HFFc6 (cell line): Measurements from ENCODE around the gene ASTN2. TPM values are rescaled to one million over a fixed set of nuclear protein-coding genes. Genes with fewer than 3 reads are reported as not detected.

ENCODE experiments used
- DNase-seq: peaks from one replicate; pipeline ENCODE4 v3.0.0-alpha.2; 2018
- H3K27ac Mint-ChIP-seq: 2 replicates; pipeline ENCODE4 v1.8.0; 2020; ENCODE audit warnings: mild to moderate bottlenecking, mixed read lengths
- H3K27me3 Mint-ChIP-seq: 2 replicates; pipeline ENCODE4 v1.8.0; 2021; ENCODE audit warnings: mild to moderate bottlenecking, moderate library complexity, mixed read lengths; ENCODE audit not compliant: insufficient read depth
- H3K36me3 Mint-ChIP-seq: 2 replicates; pipeline ENCODE4 v1.8.0; 2021; ENCODE audit warnings: low read depth, mixed read lengths
- H3K4me1 Mint-ChIP-seq: 2 replicates; pipeline ENCODE4 v1.8.0; 2020; ENCODE audit warnings: low read depth, mixed read lengths
- H3K4me3 Mint-ChIP-seq: 2 replicates; pipeline ENCODE4 v1.8.0; 2020; ENCODE audit warnings: mild to moderate bottlenecking, moderate library complexity, mixed read lengths
- H3K9me3 Mint-ChIP-seq: 2 replicates; pipeline ENCODE4 v1.8.0; 2020; ENCODE audit warnings: mild to moderate bottlenecking, mixed read lengths
- total RNA-seq, 6 experiments: library from RNA; stranded (reverse); fragmentation: NEBNext Ultra II Directional; extraction: Animal tissue kit (Norgen Biotek cat#: 25700); gene quantifications; 2 replicates in 1 of 6; 3 replicates in 5 of 6; pipeline ENCODE4 v1.2.3, GENCODE V29; 2021
- TF ChIP-seq, protein P1 (sequence below): fragments of 200-600 bp; sonication (generic); IDR thresholded peaks from 2 replicates; pipeline ENCODE4 v1.5.0; 2021; ENCODE audit warnings: antibody characterized with exemption, mild to moderate bottlenecking

The ASTN2 gene
- total RNA-seq, 6 experiments from 2014 or later = 7.3 to 9.7 (median 8.3) TPM

GRCh38 chr9:117098331-117098730 lies 316.5 kb downstream of the ASTN2 start:
- Mint-ChIP-seq H3K4me1 (no peaks in the 10 kb centered on the region), H3K9me3 (peaks cover 42% of the 10 kb centered on the region), H3K27me3 (no peaks in the 10 kb centered on the region; the same call in 1 of the 2 replicates), H3K27ac (no peak overlapping the region), H3K4me3 (no peak overlapping the region), H3K36me3 (no peaks in the 10 kb centered on the region)
- no peak for DNase-seq
- TF ChIP-seq, protein P1, sequence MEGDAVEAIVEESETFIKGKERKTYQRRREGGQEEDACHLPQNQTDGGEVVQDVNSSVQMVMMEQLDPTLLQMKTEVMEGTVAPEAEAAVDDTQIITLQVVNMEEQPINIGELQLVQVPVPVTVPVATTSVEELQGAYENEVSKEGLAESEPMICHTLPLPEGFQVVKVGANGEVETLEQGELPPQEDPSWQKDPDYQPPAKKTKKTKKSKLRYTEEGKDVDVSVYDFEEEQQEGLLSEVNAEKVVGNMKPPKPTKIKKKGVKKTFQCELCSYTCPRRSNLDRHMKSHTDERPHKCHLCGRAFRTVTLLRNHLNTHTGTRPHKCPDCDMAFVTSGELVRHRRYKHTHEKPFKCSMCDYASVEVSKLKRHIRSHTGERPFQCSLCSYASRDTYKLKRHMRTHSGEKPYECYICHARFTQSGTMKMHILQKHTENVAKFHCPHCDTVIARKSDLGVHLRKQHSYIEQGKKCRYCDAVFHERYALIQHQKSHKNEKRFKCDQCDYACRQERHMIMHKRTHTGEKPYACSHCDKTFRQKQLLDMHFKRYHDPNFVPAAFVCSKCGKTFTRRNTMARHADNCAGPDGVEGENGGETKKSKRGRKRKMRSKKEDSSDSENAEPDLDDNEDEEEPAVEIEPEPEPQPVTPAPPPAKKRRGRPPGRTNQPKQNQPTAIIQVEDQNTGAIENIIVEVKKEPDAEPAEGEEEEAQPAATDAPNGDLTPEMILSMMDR = no peak

DNA sequence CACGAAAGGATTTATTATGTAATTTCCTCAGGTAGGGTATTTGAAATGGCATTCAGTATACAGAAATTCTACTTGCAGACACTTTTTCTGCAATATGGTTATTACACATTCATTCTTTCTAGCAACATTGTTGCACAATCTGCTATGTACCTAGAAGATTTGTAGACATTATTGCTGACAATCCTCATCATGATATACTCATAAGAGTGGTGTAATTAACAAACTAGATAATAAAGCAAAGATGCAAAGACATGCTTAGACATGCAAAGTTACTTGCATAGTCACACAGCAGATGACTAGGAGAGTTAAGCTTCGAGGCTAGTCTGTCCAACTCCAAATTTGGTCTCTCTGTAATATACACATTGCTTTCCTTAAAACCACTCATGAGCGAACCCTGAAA lies 317.1 kb downstream of the ASTN2 start:
- Mint-ChIP-seq H3K27ac (no peak overlapping the region), H3K27me3 (no peaks in the 10 kb centered on the region; the same call in 1 of the 2 replicates), H3K4me3 (no peak overlapping the region), H3K4me1 (no peaks in the 10 kb centered on the region), H3K36me3 (no peaks in the 10 kb centered on the region), H3K9me3 (peaks cover 46% of the 10 kb centered on the region)
- TF ChIP-seq, protein P1 = no peak
- no peak for DNase-seq

DNA sequence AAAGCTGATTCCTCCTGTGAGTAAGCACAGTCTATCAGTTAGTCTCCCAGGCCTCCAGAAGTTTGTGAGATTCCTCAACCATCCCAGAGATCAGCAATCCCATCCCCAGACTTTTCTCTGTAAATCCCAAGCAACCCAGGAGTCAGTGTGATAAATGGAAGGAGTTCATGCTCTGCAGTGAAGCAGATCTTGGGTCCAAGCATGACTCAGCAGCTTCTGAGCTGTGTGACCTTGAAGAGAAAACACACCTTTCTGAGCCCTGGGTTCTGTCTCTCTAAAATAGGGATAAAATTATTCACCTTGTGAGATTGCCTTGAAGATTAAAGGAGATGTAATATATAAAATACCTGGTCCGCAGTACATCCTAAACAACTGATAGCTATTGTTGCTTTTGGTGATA lies 318.7 kb downstream of the ASTN2 start:
- H3K4me3 Mint-ChIP-seq = no peak overlapping the region
- no peaks in the 10 kb centered on the region for H3K4me1 Mint-ChIP-seq
- H3K9me3 Mint-ChIP-seq = peaks cover 45% of the 10 kb centered on the region
- no peak overlapping the region for H3K27ac Mint-ChIP-seq
- TF ChIP-seq, protein P1 = no peak
- H3K36me3 Mint-ChIP-seq = no peaks in the 10 kb centered on the region
- H3K27me3 Mint-ChIP-seq = no peaks in the 10 kb centered on the region; the same call in 1 of the 2 replicates
- DNase-seq = no peak

GRCh38 chr9:117095081-117095480 lies 319.8 kb downstream of the ASTN2 start:
- H3K36me3 Mint-ChIP-seq = no peaks in the 10 kb centered on the region
- H3K27me3 Mint-ChIP-seq = no peaks in the 10 kb centered on the region; the same call in 1 of the 2 replicates
- peaks cover 48% of the 10 kb centered on the region for H3K9me3 Mint-ChIP-seq
- no peak overlapping the region for H3K4me3 Mint-ChIP-seq
- TF ChIP-seq, protein P1 = no peak
- H3K27ac Mint-ChIP-seq = no peak overlapping the region
- DNase-seq = no peak
- H3K4me1 Mint-ChIP-seq = no peaks in the 10 kb centered on the region

DNA sequence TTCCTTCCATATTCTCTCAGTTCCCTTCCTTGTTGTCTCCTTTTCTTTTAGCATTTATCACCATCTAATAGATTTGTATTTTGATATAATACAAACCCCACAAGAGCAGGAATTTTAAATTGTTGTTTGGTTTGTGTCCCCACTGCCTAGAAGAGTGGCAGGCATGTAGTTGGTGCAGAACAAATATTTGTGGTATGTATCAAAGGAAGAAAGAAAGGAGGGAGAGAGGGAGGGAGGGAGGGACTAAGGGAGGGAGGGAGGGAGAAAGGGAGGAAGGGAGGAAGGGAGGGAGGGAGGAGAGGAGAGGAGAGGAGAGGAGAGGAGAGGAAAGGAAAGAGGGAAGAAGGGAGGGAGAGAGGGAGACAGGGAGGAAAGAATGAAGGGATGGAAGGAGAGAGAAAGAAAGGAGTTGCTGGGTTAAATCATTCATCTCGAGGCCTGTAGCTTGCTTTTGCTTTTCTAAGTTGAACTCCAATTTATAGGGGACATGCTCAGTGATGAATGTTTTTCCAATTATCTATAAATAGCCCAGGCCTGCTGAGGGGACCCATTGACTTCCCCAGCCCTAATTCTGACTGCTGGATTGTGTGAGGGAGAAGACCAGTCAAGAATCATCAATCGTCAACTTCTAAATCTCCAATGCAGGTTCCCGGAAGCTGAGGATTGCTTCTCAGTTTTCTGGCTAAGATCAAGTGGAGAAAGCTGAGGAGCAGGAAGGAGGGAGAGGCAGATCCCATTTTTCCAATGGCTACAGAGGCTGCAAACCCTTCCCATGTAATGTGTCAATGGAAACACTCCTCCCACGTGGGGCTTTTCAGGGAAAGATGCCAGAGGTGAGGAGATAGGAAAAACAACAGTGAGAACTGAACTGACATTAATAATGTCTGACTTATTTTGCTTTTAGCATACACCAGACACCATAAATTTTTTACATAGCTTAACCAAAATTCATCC lies 320.7 kb downstream of the ASTN2 start:
- Mint-ChIP-seq H3K9me3 (peaks cover 46% of the 10 kb centered on the region), H3K4me3 (no peak overlapping the region), H3K4me1 (no peaks in the 10 kb centered on the region), H3K36me3 (no peaks in the 10 kb centered on the region), H3K27ac (no peak overlapping the region), H3K27me3 (no peaks in the 10 kb centered on the region; the same call in 1 of the 2 replicates)
- TF ChIP-seq, protein P1 = no peak
- no peak for DNase-seq
